ENCODE measurements around the gene FLNA.

Gene FLNA

GRCh38 chrX:154310616-154311536, 63.6 kb downstream of the FLNA start:
- DNase-seq (ENCODE audit: low read depth): no peak
- H3K4me3 ChIP-seq (ENCODE audit: low read depth, low read length): no peak overlapping the region

DNA sequence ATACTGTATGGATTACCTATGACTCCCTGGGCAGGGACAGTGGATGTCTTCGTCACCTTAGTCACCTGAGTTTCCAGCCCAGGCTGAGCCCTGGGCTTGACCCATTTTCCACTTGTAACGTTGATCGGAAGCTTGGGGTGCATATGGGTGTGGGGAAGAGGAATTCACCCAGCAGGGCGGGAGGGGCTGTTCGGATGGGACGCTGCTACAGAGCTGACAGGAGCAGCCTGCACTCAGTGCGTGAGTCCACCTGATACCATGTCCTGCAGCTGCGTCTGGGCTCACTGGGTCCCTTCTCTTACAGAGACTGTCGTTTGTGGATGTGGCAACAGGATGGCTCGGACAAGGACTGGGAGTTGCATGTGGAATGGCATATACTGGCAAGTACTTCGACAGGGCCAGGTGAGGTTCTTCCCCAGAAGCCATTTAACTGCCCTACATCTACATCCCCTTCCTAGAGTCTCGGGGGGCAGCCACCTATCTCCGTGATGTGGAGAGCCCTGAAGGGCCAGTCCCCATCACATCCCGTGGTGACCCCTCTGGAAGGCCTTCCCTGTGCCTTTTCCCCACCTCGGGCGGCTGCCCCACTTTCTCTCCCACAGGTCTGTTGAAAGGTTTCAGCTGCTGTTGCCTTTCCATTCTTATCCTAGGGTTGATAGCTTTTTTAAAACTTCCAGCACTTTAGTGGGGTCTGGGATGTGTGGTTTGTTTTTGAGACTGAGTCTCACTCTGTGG, 65.2 kb downstream of the FLNA start:
- TF ChIP-seq CTCF (IDR thresholded peaks at IDR 0.05; ENCODE audit: low read depth, low read length) (no peak), MYC (IDR thresholded peaks at IDR 0.05; ENCODE audit: low read depth, low read length) (no peak), MAX (IDR thresholded peaks at IDR 0.05; ENCODE audit: low read depth, low read length) (no peak), POLR2A (IDR thresholded peaks at IDR 0.05; ENCODE audit: extremely low read depth, insufficient read length) (no peak)
- H3K4me3 ChIP-seq (ENCODE audit: low read depth, low read length): no peak overlapping the region
- no peak for DNase-seq (ENCODE audit: low read depth)

More at GRCh38 chrX:154310616-154311536, 63.6 kb downstream of the FLNA start:
- TF ChIP-seq POLR2A (IDR thresholded peaks at IDR 0.05; ENCODE audit: extremely low read depth, insufficient read length): no peak
- no peak for TF ChIP-seq MAX (IDR thresholded peaks at IDR 0.05; ENCODE audit: low read depth, low read length)
- TF ChIP-seq CTCF (IDR thresholded peaks at IDR 0.05; ENCODE audit: low read depth, low read length): no peak
- TF ChIP-seq MYC (IDR thresholded peaks at IDR 0.05; ENCODE audit: low read depth, low read length): no peak

DNA sequence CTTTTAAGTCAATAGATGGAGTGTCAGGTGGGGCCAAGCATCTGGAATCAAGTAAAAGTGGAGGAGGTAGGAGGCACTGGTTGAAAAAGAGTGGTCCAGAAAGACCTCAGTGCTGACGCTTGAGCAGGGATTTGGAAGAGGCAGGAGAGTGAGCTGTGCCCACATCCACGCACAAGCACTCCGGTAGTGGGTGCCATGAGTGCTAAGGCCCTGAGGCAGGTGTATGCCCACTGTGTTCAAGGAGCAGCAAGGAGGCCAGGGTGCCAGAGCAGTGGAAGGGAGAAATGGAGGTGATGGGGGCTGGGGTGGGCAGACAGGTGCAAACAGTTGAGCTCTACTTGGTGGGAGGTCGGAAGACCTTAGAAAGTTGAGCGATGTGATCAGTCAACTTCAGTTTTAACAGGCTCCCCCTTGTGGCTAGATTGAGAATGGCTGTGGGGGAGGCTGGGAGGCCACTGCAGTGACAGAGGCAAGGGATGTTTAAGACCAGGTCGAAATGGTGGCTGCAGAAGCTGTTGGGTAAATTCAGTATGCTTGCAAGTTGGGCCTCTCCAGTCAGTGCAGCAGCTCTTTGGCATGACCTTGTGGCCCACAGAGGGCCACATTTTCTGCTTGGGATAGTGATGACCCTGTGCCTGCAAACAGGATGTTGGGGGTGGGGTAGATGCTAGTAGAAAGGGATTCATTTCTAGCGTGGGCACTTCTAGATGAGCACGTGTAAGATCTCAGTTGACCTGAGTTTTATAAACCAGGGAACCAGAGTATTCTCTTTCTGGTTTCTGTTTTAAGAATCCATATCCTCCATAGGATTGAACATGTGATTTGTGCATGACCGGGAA, 66.1 kb downstream of the FLNA start:
- peak; percentile 70 for TF ChIP-seq CTCF (IDR thresholded peaks at IDR 0.05; ENCODE audit: low read depth, low read length)
- no peak for TF ChIP-seq MAX (IDR thresholded peaks at IDR 0.05; ENCODE audit: low read depth, low read length)
- no peak for TF ChIP-seq MYC (IDR thresholded peaks at IDR 0.05; ENCODE audit: low read depth, low read length)
- TF ChIP-seq POLR2A (IDR thresholded peaks at IDR 0.05; ENCODE audit: extremely low read depth, insufficient read length): no peak
- peak; percentile 69 for DNase-seq (ENCODE audit: low read depth)
- no peak overlapping the region for H3K4me3 ChIP-seq (ENCODE audit: low read depth, low read length)

GRCh38 chrX:154307202-154307601, 67.2 kb downstream of the FLNA start:
- DNase-seq (ENCODE audit: low read depth): no peak
- H3K4me3 ChIP-seq (ENCODE audit: low read depth, low read length): no peak overlapping the region
- TF ChIP-seq MAX (IDR thresholded peaks at IDR 0.05; ENCODE audit: low read depth, low read length): no peak
- TF ChIP-seq CTCF (IDR thresholded peaks at IDR 0.05; ENCODE audit: low read depth, low read length): no peak
- TF ChIP-seq POLR2A (IDR thresholded peaks at IDR 0.05; ENCODE audit: extremely low read depth, insufficient read length): no peak
- no peak for TF ChIP-seq MYC (IDR thresholded peaks at IDR 0.05; ENCODE audit: low read depth, low read length)

GRCh38 chrX:154305541-154306205, 68.8 kb downstream of the FLNA start:
- no peak overlapping the region for H3K4me3 ChIP-seq (ENCODE audit: low read depth, low read length)
- no peak for DNase-seq (ENCODE audit: low read depth)
- TF ChIP-seq CTCF (IDR thresholded peaks at IDR 0.05; ENCODE audit: low read depth, low read length) (no peak), MYC (IDR thresholded peaks at IDR 0.05; ENCODE audit: low read depth, low read length) (no peak), MAX (IDR thresholded peaks at IDR 0.05; ENCODE audit: low read depth, low read length) (no peak), POLR2A (IDR thresholded peaks at IDR 0.05; ENCODE audit: extremely low read depth, insufficient read length) (no peak)
